NCI-H146 (cell line): ENCODE data around the gene TOP2B.
A peak's percentile ranks its signal among the peaks of the same experiment; 100 is the strongest.

Experiments
- DNase-seq: peaks from one replicate; lab custom pipeline; 2025; lab: John Stamatoyannopoulos, UW

Gene TOP2B

GRCh38 chr3:25664812-25665314 lies at the start of gene TOP2B:
Gene TOP2B, minus strand, starts transcription at chr3:25664907. Its CDS starts 610 bp downstream, at chr3:25664297.
- DNase-seq = peak; percentile 87

- no peak for DNase-seq
Observed at GRCh38 chr3:25713341-25713985, 48.8 kb upstream of the TOP2B start.

DNA sequence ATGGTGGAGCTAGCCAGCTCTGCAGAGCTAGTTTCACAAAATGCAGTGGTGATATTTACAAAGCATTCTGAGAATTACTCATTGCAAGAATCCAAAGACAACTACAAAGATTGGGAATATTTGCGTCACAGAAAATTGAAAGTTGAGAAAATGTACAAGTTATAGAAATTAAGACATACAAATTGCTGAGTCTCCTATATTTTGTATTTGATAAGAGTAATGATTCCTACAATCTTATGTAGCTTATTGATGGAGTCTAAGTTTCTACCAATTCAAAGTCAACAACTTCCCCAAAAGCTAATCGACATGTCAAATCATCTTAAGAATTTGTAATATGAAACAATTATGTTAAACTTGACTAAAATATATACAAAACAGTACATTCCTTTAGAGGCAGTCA lies 46.4 kb upstream of the TOP2B start:
- no peak for DNase-seq

DNA sequence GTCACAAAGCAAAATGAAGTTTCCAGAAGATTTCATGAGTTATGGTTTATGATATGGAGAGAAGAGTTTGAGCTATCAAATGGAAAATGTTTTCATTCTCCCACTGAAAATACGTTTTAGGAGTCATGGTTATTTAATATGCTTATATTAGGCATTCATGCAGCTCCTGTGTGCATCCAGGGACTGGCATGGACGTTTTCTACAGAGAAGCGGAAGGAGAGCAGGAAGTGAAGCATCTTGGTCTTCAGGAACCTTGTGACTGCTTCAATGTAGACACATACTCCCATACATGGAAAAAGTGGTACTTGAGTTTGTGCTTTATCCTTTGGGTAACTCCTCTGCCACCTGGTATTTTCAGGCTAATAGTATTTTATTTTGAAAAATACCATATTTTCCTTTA lies 43.3 kb upstream of the TOP2B start:
- no peak for DNase-seq

DNA sequence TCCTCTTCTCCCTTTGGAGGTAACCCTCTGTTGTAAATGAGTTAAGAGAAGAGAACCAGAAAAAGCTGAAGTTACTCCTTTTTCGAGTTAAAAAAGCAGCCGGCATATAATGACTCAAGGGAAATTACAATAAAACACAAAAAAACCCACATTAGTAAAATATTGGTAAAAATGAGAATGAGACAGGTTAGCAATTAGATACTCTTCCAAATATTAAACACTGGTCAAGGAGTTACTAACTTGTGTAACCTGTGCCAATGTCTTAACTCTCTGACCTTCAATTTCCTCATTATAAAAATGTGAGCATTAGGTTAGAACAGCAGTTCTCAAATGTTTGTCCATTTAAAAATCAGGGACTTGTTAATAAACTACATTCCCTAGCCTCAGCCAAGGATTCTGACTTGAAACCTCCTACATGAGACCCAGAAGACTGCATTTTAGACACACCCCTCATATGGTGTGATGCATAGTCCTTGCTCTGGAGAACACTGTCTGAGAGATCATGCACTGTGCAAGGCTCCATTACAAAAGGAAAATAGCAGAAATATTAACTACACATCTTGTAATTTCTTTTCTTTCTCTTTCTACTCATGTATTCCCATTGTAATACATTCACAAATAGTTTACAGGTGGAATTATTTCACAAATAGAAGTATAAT lies 42.7 kb upstream of the TOP2B start:
- DNase-seq = no peak

DNA sequence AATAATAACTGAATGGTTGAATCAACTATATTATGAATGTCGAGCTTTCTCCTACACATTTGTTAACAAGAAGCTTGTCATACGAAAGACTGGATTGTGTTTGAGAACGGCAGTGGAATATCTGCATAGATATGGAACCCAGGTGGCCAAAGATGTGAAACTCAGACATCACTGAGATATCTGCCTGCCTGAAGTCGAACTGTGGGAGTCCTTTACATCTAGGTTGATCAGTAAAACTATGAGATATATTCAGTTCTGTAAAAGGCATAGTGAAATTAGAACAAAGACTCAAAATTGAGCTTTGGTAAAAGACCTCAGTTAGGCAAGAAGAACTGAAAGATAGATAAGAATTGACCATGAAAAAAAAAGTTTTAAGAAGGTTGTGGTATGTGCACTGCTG lies 41.5 kb upstream of the TOP2B start:
- DNase-seq = no peak

DNA sequence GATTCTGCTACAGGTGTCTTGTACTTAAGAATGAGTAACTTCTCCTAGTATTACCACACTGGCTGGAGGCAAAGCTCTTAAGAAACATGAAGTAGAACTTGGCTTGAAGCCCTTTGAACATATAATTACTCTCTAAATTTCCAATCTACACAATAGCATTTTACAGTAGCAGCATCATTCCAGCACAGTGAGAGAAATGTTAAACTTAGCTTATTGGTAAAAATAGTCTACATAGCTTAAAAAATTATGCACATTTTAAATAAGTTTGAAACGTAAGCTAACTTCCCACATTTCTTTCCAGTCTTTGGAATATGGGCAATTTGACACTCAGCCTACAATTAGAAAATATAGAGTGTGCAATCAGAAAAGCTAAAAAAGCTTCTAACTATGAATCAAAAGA lies 32.8 kb upstream of the TOP2B start:
- DNase-seq = no peak

DNA sequence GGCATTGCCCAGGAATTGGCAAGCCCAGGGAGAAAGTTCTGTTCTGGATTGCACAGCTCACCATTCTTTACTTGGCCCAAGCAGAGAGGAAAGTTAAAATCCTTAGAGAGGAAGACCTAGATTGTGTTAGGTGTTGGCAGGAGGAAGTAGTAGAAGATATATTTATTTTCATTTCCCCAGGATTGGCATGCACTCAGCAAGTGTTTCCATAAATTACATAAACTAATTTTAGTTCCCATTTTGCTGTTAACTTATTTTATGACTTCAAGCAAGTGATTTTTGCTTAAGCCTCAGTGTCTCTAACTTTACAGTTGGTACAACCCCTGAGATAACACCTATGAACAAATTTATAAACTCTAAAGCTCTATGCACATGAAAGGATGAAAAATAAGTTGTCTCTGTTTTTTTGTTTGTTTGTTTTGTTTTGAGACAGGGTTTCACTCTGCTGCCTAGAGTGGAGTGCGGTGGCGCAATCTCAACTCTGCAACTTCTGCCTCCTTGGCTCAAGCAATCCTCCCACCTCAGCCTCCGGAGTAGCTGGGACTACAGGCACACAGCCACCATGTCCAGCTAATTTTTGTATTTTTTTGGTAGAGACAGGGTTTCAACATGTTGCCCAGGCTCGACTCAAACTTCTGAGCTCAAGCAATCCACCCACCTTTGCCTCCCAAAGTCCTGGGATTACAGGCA lies 31.2 kb upstream of the TOP2B start:
- DNase-seq = no peak

- DNase-seq = no peak
Observed at GRCh38 chr3:25693238-25693637, 28.5 kb upstream of the TOP2B start.

- no peak for DNase-seq
Observed at GRCh38 chr3:25692341-25692740, 27.6 kb upstream of the TOP2B start.

DNA sequence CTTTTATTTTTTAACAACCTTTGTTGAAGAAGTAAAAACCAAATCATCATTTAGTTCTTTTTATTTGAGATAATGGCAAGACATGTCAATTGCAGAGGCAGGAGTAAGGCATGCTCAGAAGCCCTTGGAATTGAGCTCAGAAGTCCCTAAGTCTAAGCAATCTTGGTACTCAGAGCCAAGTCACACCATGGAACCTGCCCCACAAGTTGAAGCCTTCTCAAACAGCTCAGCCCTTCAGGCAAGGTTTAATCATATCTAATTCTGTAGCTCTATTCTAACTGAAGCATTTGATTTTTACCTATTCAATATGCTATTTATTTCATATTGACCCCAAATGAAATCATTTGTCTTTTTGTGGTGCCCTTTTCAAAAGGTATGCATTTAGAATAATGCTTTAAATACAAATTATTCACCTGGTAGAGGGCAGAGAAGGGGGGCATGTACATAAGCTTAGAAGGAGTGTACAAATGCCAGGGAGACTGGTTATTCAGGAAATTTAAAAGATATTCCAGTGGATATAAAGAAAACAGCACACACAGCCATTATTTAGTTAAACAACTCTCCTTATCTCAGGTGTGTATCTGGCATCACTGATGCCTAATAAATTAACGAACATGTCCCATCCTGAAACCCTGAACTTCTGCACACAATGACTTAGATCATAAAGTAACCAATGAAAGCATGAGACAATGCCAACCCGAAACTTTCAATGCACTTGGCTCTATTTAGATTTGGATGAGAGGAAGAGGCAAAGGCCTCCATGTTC lies 26.2 kb upstream of the TOP2B start:
- no peak for DNase-seq

- no peak for DNase-seq
Observed at GRCh38 chr3:25689226-25689625, 24.5 kb upstream of the TOP2B start.

GRCh38 chr3:25687742-25688141 lies 23.0 kb upstream of the TOP2B start:
- DNase-seq = no peak

DNA sequence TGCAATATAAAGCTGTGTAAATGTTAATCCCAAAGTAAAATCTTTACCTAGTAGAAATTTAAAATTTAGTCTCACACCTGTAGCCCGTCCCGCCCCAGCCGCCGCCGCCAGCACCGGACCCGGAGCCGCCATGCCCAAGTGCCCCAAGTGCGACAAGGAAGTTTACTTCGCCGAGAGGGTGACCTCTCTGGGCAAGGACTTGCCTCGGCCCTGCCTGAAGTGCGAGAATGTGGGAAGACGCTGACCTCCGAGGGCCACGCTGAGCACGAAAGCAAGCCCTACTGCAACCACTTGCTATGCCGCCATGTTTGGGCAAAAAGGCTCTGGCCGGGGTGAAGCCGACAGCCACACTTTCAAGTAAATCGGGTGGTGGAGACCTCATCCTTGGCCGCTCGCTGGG lies 22.1 kb upstream of the TOP2B start:
- DNase-seq = no peak

GRCh38 chr3:25683882-25684281 lies 19.2 kb upstream of the TOP2B start:
- no peak for DNase-seq

GRCh38 chr3:25683410-25683809 lies 18.7 kb upstream of the TOP2B start:
- DNase-seq = no peak

DNA sequence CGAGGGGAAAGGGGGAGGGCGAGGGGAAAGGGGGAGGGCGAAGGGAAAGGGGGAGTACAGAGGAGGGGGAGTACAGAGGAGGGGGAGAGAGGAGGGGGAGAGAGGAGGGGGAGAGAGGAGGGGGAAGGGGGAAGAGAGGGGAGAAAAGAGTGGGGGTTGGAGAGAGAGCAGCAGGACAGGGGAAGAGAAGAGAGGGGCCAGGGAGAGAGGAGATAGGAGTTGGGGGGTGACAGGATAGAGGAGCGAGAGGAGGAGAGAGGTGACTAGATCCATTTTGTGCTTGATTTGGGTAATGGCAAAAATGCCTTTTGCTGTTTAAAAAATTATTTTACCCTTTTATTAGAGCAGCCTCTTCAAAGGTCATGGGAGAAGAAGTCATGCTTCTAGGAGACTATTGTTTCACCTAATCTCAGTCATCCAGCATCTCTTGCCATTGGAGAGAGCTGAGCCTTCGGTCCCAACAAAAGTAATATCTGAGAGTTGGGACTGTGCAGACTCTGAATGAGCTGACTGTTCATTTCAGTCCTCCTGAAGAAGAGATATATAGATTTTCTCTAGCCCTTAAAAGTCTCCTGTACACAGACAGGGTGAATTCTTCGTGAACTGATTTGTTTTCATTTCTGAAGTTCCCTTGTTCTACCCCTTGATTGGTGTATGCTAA lies 15.1 kb upstream of the TOP2B start:
- no peak for DNase-seq

DNA sequence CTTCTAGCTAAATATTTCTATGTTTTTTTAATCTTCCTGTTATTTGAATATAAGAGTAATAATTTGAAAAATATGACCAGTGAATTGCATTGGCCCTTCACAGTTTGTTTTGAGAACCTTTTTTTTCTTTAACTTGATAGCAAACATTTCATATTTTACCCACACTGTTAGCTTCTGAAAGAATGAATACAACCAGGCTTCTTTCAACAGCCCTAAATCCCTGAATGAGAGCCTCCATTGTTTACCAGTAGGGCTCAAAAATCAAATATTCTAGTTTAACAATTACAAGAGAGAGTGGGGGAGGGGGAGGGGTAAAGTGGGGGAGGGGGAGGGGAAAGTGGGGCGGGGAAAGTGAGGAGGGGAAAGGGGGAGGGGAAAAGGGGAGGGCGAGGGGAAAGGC lies 14.5 kb upstream of the TOP2B start:
- DNase-seq = no peak

DNA sequence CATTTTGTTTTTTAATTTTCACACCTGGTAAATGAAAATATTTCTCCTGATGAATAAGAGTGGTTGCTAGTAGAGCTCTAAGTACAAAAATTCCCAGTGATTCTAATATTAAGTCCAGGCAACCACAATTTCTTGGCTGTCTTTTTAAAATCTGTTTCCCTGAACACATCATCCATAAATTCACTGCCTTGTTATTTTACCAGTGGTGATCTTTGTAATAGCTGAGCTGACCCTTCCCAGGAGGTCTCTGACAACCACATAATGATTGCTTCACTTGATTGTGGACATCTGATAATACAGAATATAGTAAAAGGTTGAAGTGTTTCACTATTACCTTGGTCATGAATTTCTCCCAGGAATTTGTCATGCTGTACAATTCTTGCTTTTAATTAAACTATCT lies 13.9 kb upstream of the TOP2B start:
- DNase-seq = peak; percentile 15

GRCh38 chr3:25677121-25677520 lies 12.4 kb upstream of the TOP2B start:
- peak; percentile 82 for DNase-seq

GRCh38 chr3:25674670-25675069 lies 10.0 kb upstream of the TOP2B start:
- DNase-seq = peak; percentile 0

GRCh38 chr3:25673738-25674298 lies 9.1 kb upstream of the TOP2B start:
- no peak for DNase-seq
